ENCODE data around the gene LRMDA. TPM values are rescaled to one million over a fixed set of nuclear protein-coding genes. Genes with fewer than 3 reads are reported as not detected.

The LRMDA gene
- polyA plus RNA-seq, 1 donor (not counting 4 experiments of a cell fraction or from before 2014, with no cell fraction given) = not detected

DNA sequence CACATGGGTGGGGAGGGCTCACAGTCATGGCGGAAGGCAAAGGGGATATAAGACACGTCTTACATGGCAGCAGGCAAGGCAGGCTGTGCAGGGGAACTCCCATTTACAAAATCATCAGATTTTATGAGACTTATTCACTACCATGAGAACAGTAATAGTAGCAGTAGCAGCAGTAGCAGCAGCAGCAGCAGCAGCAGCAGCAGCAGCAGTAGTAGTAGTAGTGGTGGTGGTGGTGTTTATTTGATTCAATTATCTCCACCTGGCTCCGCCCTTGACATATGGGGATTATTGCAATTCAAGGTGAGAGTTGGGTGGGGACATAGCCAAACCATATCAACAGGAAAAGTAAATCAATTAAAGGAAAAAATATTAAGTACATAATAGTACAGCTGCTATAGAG, 184.7 kb downstream of the LRMDA start:
- H2AFZ ChIP-seq (ENCODE audit: control insufficient read depth, low read length) = no peak overlapping the region
- H3K4me3 ChIP-seq (ENCODE audit: control insufficient read depth in 2 of 3, extremely low read depth in 1 of 3, insufficient read depth in 2 of 3, low read depth in 1 of 3, low read length in 3 of 3) = no peak overlapping the region
- no peaks in the 10 kb centered on the region for H3K79me2 ChIP-seq (ENCODE audit: control insufficient read depth, insufficient read depth, low read length)
- H3K36me3 ChIP-seq (ENCODE audit: control insufficient read depth in 2 of 2, extremely low read depth in 1 of 2, insufficient read depth in 2 of 2, low read length in 2 of 2) = no peaks in the 10 kb centered on the region
- H3K9ac ChIP-seq (ENCODE audit: control insufficient read depth, extremely low read depth, insufficient read depth, low read length) = no peak overlapping the region
- no peaks in the 10 kb centered on the region for H3K4me1 ChIP-seq (ENCODE audit: control insufficient read depth, extremely low read depth, insufficient read depth, low read length)
- no peaks in the 10 kb centered on the region for H4K20me1 ChIP-seq (ENCODE audit: control insufficient read depth, extremely low read depth, insufficient read depth, low read length)
- DNase-seq (ENCODE audit: low read depth, low spot score) = no peak
- no peak for FAIRE-seq
- H3K9me1 ChIP-seq (ENCODE audit: control insufficient read depth, extremely low read depth, insufficient read depth, low read length) = no peaks in the 10 kb centered on the region
- H3K27ac ChIP-seq (ENCODE audit: control insufficient read depth, insufficient read depth, low read length) = no peak overlapping the region
- H3K27me3 ChIP-seq (ENCODE audit: control insufficient read depth, extremely low read depth, insufficient read depth, low read length) = peaks cover 4% of the 10 kb centered on the region
- dilution Hi-C loops (cut with MboI; ENCODE audit: extremely low pct_ligation_motif_present, low sequenced_read_pairs) = no loop called here
- H3K9me3 ChIP-seq (ENCODE audit: control insufficient read depth, low read depth, low read length) = no peaks in the 10 kb centered on the region
- no peak overlapping the region for H3K4me2 ChIP-seq (ENCODE audit: control insufficient read depth, extremely low read depth, insufficient read depth, low read depth, low read length)
- TF ChIP-seq, protein P1, sequence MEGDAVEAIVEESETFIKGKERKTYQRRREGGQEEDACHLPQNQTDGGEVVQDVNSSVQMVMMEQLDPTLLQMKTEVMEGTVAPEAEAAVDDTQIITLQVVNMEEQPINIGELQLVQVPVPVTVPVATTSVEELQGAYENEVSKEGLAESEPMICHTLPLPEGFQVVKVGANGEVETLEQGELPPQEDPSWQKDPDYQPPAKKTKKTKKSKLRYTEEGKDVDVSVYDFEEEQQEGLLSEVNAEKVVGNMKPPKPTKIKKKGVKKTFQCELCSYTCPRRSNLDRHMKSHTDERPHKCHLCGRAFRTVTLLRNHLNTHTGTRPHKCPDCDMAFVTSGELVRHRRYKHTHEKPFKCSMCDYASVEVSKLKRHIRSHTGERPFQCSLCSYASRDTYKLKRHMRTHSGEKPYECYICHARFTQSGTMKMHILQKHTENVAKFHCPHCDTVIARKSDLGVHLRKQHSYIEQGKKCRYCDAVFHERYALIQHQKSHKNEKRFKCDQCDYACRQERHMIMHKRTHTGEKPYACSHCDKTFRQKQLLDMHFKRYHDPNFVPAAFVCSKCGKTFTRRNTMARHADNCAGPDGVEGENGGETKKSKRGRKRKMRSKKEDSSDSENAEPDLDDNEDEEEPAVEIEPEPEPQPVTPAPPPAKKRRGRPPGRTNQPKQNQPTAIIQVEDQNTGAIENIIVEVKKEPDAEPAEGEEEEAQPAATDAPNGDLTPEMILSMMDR (optimal IDR thresholded peaks at IDR 0.05 in 1 of 3, IDR thresholded peaks at IDR 0.05 in 1 of 3, conservative IDR thresholded peaks at IDR 0.05 in 1 of 3; ENCODE audit: extremely low read depth in 1 of 3, insufficient read depth in 2 of 3, low read length in 3 of 3) = no peak
- no peak for TF ChIP-seq EZH2 (IDR thresholded peaks at IDR 0.05; ENCODE audit: low read length)

DNA sequence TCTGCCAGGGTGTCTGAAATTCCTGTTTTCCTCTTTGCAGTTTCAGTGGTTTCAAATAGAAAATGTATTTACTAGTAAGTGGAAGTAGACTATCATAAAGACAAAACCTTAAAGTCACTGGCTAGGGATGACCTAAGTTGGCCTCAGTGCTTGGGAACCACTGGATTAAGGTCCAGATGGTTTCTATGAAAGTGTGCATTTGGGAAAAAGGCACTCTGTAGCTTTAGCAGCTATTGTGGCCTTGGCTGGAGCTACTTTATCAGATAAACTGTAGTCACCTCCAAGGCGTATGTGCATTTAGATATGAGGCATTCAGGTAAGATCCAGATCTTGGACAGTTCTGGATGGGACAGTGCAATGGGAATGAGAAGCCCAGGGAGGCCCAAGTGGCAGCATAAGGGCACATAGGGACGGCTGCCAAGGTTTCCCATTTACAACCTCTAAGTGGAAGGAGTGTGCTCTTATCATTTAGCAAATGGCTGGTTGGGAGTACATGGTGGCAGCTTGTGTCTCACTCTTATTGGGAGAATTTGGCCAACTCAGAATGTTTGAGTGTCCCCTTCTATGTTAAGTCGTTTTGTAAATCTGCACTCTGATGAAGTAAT, 185.6 kb downstream of the LRMDA start:
- Histone ChIP-seq H3K36me3 (ENCODE audit: control insufficient read depth in 2 of 2, extremely low read depth in 1 of 2, insufficient read depth in 2 of 2, low read length in 2 of 2) (no peaks in the 10 kb centered on the region), H3K9me1 (ENCODE audit: control insufficient read depth, extremely low read depth, insufficient read depth, low read length) (no peaks in the 10 kb centered on the region), H3K4me1 (ENCODE audit: control insufficient read depth, extremely low read depth, insufficient read depth, low read length) (no peaks in the 10 kb centered on the region), H3K79me2 (ENCODE audit: control insufficient read depth, insufficient read depth, low read length) (no peaks in the 10 kb centered on the region), H2AFZ (ENCODE audit: control insufficient read depth, low read length) (no peak overlapping the region), H3K27ac (ENCODE audit: control insufficient read depth, insufficient read depth, low read length) (no peak overlapping the region), H3K4me2 (ENCODE audit: control insufficient read depth, extremely low read depth, insufficient read depth, low read depth, low read length) (no peak overlapping the region), H3K4me3 (ENCODE audit: control insufficient read depth in 2 of 3, extremely low read depth in 1 of 3, insufficient read depth in 2 of 3, low read depth in 1 of 3, low read length in 3 of 3) (no peak overlapping the region), H3K9ac (ENCODE audit: control insufficient read depth, extremely low read depth, insufficient read depth, low read length) (no peak overlapping the region), H4K20me1 (ENCODE audit: control insufficient read depth, extremely low read depth, insufficient read depth, low read length) (no peaks in the 10 kb centered on the region), H3K9me3 (ENCODE audit: control insufficient read depth, low read depth, low read length) (no peaks in the 10 kb centered on the region), H3K27me3 (ENCODE audit: control insufficient read depth, extremely low read depth, insufficient read depth, low read length) (peaks cover 4% of the 10 kb centered on the region)
- dilution Hi-C loops (cut with MboI; ENCODE audit: extremely low pct_ligation_motif_present, low sequenced_read_pairs) = no loop called here
- DNase-seq (ENCODE audit: low read depth, low spot score) = no peak
- FAIRE-seq = no peak
- TF ChIP-seq EZH2 (IDR thresholded peaks at IDR 0.05; ENCODE audit: low read length) = no peak
- TF ChIP-seq, protein P1 (optimal IDR thresholded peaks at IDR 0.05 in 1 of 3, IDR thresholded peaks at IDR 0.05 in 1 of 3, conservative IDR thresholded peaks at IDR 0.05 in 1 of 3; ENCODE audit: extremely low read depth in 1 of 3, insufficient read depth in 2 of 3, low read length in 3 of 3) = no peak

All from keratinocyte (primary cell).